ENCODE measurements around the gene RBCK1. TPM values are rescaled to one million over a fixed set of nuclear protein-coding genes. Genes with fewer than 3 reads are reported as not detected.
A peak's percentile ranks its signal among the peaks of the same experiment; 100 is the strongest.

Gene RBCK1
- total RNA-seq, 2 experiments from 2014 or later, result 135 to 155 TPM

- no peak overlapping the region for H3K27ac Mint-ChIP-seq
- peaks cover 5% of the 10 kb centered on the region for H3K9me3 Mint-ChIP-seq
- peaks cover 35% of the 10 kb centered on the region for H3K4me1 Mint-ChIP-seq
- ChIA-PET POLR2A (no interaction called here), CTCF (interaction anchor here (1.5 kb wide), 1 partner anchor 35 kb away, joined by 3 read pairs; no protein-coding TSS in a partner anchor)
- no peak for DNase-seq
- no peak overlapping the region for H3K4me3 Mint-ChIP-seq
- peaks cover 9% of the 10 kb centered on the region for H3K36me3 Mint-ChIP-seq (ENCODE audit: low read depth)
- H3K27me3 Mint-ChIP-seq, result no peaks in the 10 kb centered on the region
Observed at GRCh38 chr20:404088-404487, 4.0 kb upstream of the RBCK1 start.

- Mint-ChIP-seq H3K4me3 (peak overlapping the region; percentile 78), H3K36me3 (ENCODE audit: low read depth) (peaks cover 32% of the 10 kb centered on the region), H3K4me1 (peaks cover 54% of the 10 kb centered on the region), H3K27me3 (no peaks in the 10 kb centered on the region), H3K9me3 (peaks cover 5% of the 10 kb centered on the region), H3K27ac (peak overlapping the region; percentile 89)
- POLR2A ChIA-PET, result interaction anchor here (1.0 kb wide), 1 partner anchor 26 kb away, joined by 5 read pairs; the partner anchor contains the start of gene TRIB3
- CTCF ChIA-PET, result interaction anchor here (0.6 to 1.2 kb wide), 5 partner anchors 8 to 189 kb away, joined by 3 to 4 read pairs (median 3); no protein-coding TSS in a partner anchor
- no peak for DNase-seq
Observed at GRCh38 chr20:406200-407132, 1.6 kb upstream of the RBCK1 start.

DNA sequence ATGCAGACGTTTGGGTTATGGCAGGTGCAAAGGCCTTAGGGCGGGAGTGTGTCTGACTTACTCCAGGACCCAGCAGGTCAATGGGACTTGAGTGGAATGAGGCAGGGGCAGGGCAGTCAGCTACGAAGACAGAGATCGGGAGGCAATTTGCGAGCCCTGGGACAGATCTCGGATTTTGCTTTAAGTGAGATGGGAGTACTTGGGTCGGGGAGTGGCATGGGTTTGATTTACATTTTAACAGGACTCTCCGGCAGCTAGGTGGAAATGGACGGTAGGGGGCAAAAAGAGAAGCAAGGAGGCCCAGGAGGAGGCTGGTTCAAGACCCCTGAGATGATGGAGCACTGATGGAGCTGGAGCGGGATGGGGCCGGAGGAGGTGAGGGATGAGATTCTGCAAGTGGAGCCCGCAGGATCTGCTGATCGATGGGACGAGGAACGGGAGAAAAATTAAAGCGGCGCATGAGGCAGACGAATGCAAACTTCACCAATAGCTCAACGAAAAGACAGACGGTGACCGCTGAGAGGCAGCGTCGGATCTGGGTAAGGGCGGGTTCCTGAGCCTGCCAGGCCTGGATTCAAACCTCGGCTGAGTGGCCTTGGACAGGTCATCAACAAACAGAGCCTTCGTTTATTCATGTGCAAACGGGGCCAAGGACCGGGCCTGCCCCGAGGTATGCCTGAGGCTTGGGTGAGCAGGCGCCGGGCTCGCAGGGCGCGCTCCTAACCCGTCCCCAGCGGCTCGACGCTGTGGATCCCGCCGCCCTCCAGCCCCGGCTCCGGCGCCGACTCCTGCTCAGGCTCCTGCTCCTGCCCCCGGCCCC lies 756 bp upstream of the RBCK1 start:
- H3K4me1 Mint-ChIP-seq, result peaks cover 53% of the 10 kb centered on the region
- peak; percentile 76 for DNase-seq
- ChIA-PET POLR2A (interaction anchor here (1.0 kb wide), 1 partner anchor 27 kb away, joined by 5 read pairs; the partner anchor contains the start of gene TRIB3), CTCF (interaction anchor here (0.6 to 1.2 kb wide), 4 partner anchors 9 to 31 kb away, joined by 3 to 4 read pairs (median 3); no protein-coding TSS in a partner anchor)
- H3K36me3 Mint-ChIP-seq (ENCODE audit: low read depth), result peaks cover 37% of the 10 kb centered on the region
- H3K4me3 Mint-ChIP-seq, result peak overlapping the region; percentile 78
- no peaks in the 10 kb centered on the region for H3K27me3 Mint-ChIP-seq
- peaks cover 10% of the 10 kb centered on the region for H3K9me3 Mint-ChIP-seq
- H3K27ac Mint-ChIP-seq, result peak overlapping the region; percentile 89

DNA sequence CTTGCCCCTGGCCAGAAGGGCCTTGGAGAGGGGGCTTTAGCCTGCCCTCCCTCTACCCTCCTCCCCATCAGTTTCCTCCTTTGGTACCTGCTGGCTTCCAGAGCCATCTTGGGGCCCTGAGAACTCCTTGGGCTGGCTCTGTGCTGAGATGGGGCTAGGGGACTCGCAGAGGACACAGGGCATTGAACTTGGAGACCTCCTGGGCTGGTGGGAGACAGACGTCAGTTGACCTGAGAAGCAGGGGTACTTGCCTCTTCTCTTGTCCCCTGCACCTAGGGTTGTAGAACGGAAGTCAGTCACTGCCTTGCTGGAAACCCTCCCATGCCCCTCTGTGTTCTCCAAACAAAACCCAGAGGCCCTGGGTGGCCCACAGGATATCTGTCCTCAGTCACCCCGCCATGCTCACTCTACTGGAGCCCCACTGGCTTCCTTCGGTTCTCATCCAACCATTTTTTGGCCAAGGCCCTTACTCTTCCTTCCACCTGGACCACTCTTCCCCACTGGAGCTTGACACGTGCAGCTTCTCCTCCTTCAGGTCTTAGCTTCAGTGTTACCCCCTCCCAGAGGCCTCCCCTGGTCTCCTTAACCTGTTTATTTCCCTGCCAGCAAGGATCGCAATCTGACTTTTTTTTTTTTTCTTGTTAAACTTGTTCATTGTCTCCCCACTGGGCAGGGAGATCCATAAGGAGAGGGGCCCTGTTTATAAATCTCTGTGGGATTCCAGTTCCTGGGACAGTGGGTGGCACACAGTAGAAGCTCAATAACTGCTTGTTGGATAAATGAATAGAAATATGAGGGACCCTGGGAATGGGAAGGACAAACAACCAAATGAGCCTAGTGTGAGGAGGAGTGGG lies 971 bp downstream of the RBCK1 start:
- peak overlapping the region; percentile 94 for H3K27ac Mint-ChIP-seq
- peaks cover 55% of the 10 kb centered on the region for H3K4me1 Mint-ChIP-seq
- peaks cover 49% of the 10 kb centered on the region for H3K36me3 Mint-ChIP-seq (ENCODE audit: low read depth)

GRCh38 chr20:409697-410559 lies 1.8 kb downstream of the RBCK1 start:
- DNase-seq, result peak; percentile 25
- ChIA-PET CTCF (interaction anchor here (0.7 to 1.9 kb wide), 4 partner anchors 10 to 55 kb away, joined by 3 to 6 read pairs (median 3); no protein-coding TSS in a partner anchor), POLR2A (no interaction called here)
- peaks cover 55% of the 10 kb centered on the region for H3K4me1 Mint-ChIP-seq
- H3K27ac Mint-ChIP-seq, result peak overlapping the region; percentile 94
- H3K4me3 Mint-ChIP-seq, result peak overlapping the region; percentile 96
- H3K36me3 Mint-ChIP-seq (ENCODE audit: low read depth), result peaks cover 49% of the 10 kb centered on the region
- H3K9me3 Mint-ChIP-seq, result peaks cover 6% of the 10 kb centered on the region
- H3K27me3 Mint-ChIP-seq, result no peaks in the 10 kb centered on the region

More for the DNA sequence above, 971 bp downstream of the RBCK1 start:
- ChIA-PET CTCF (interaction anchor here (1.0 to 1.9 kb wide), 3 partner anchors 9 to 54 kb away, joined by 3 to 6 read pairs (median 3); no protein-coding TSS in a partner anchor), POLR2A (no interaction called here)
- H3K4me3 Mint-ChIP-seq, result peak overlapping the region; percentile 96
- no peaks in the 10 kb centered on the region for H3K27me3 Mint-ChIP-seq
- peak; percentile 45 for DNase-seq
- peaks cover 6% of the 10 kb centered on the region for H3K9me3 Mint-ChIP-seq

- H3K9me3 Mint-ChIP-seq, result peaks cover 6% of the 10 kb centered on the region
- H3K27me3 Mint-ChIP-seq, result no peaks in the 10 kb centered on the region
- H3K36me3 Mint-ChIP-seq (ENCODE audit: low read depth), result peaks cover 63% of the 10 kb centered on the region
- H3K4me1 Mint-ChIP-seq, result peaks cover 60% of the 10 kb centered on the region
- H3K27ac Mint-ChIP-seq, result no peak overlapping the region
- ChIA-PET CTCF (interaction anchor here (0.7 to 2.6 kb wide), 4 partner anchors 15 to 48 kb away, joined by 3 to 9 read pairs (median 3); no protein-coding TSS in a partner anchor), POLR2A (no interaction called here)
- no peak overlapping the region for H3K4me3 Mint-ChIP-seq
- DNase-seq, result no peak
Observed at GRCh38 chr20:412081-412480, 4.0 kb downstream of the RBCK1 start.

- Mint-ChIP-seq H3K9me3 (peaks cover 6% of the 10 kb centered on the region), H3K27ac (no peak overlapping the region), H3K4me1 (peaks cover 60% of the 10 kb centered on the region), H3K36me3 (ENCODE audit: low read depth) (peaks cover 74% of the 10 kb centered on the region), H3K4me3 (no peak overlapping the region), H3K27me3 (no peaks in the 10 kb centered on the region)
- DNase-seq, result no peak
- CTCF ChIA-PET, result interaction anchor here (2.6 kb wide), 1 partner anchor 21 kb away, joined by 9 read pairs; no protein-coding TSS in a partner anchor
- POLR2A ChIA-PET, result no interaction called here
Observed at GRCh38 chr20:414161-414560, 6.1 kb downstream of the RBCK1 start.

DNA sequence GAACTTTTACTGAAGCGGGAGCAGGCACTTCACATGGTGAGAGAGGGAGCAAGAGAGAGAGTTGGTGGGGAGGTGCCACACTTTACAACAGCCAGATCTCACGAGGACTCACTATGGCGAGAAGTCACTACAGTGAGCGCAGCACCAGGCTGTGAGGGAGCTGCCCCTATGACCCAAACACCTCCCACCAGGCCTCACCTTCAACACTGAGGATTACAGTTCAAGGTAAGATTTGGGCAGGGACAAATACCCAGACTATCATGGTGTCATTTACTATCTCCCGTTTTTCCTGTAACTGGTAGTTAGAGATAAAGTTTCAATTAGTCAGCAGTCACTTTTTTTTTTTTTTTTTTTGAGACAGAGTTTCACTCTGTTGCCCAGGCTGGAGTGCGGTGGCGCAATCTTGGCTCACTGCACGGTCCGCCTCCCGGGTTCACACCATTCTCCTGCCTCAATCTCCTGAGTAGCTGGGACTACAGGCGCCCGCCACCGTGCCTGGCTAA lies 7.8 kb downstream of the RBCK1 start:
- Mint-ChIP-seq H3K9me3 (peaks cover 6% of the 10 kb centered on the region), H3K27ac (no peak overlapping the region), H3K4me3 (no peak overlapping the region), H3K4me1 (peaks cover 45% of the 10 kb centered on the region), H3K27me3 (no peaks in the 10 kb centered on the region), H3K36me3 (ENCODE audit: low read depth) (peaks cover 64% of the 10 kb centered on the region)
- ChIA-PET POLR2A (no interaction called here), CTCF (no interaction called here)
- no peak for DNase-seq

DNA sequence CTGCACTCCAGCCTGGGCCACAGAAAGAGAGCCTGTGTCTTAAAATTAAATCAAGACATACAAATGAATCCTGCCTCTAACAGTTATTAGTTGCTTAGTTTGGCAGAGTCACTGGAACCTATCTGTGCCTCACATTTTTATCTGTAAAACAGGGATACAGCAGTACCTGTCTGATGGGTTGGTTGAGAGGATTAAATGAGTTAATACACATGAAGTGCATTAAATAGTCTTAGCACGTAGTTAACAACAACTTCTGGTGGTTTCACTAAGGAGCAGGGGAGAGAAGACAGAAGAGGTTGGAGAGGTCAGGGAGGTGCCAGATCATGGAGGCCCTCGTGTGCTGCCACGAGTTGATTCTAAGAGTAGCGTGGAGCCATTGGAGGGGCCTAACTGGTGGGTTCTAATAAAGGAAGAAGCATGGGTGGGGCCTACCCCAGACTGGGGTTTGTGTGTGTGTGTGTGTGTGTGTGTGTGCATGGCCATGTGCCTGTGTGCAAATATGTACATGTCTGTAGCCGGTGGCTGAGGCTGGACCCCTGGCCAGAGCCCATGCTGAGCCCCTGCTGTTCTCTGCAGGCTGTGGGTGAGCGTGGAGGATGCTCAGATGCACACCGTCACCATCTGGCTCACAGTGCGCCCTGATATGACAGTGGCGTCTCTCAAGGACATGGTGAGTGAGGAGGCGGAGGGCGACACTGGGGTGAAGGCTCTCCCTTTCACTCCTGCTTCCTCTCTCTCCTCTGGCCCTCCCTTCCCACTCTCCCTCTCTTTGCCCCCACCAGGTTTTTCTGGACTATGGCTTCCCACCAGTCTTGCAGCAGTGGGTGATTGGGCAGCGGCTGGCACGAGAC lies 9.1 kb downstream of the RBCK1 start:
- ChIA-PET POLR2A (no interaction called here), CTCF (no interaction called here)
- Mint-ChIP-seq H3K27me3 (no peaks in the 10 kb centered on the region), H3K4me3 (no peak overlapping the region), H3K9me3 (no peaks in the 10 kb centered on the region), H3K36me3 (ENCODE audit: low read depth) (peaks cover 64% of the 10 kb centered on the region), H3K27ac (peak overlapping the region; percentile 48), H3K4me1 (peaks cover 38% of the 10 kb centered on the region)
- no peak for DNase-seq

- ChIA-PET POLR2A (no interaction called here), CTCF (no interaction called here)
- DNase-seq, result no peak
- peaks cover 60% of the 10 kb centered on the region for H3K36me3 Mint-ChIP-seq (ENCODE audit: low read depth)
- peaks cover 34% of the 10 kb centered on the region for H3K4me1 Mint-ChIP-seq
- no peak overlapping the region for H3K27ac Mint-ChIP-seq
- H3K9me3 Mint-ChIP-seq, result no peaks in the 10 kb centered on the region
- no peak overlapping the region for H3K4me3 Mint-ChIP-seq
- H3K27me3 Mint-ChIP-seq, result no peaks in the 10 kb centered on the region
Observed at GRCh38 chr20:417801-418342, 9.8 kb downstream of the RBCK1 start.

Measured in activated CD4-positive, alpha-beta T cell treated with anti-CD3 and anti-CD28 coated beads, Interleukin-2, amount 10 ng/mL, durations not matched to agents 7 days and 5 days (primary cell).